IPS-18a (cell line): ENCODE data around the gene HECTD3.
"Not testable (repeated sequence)": the region's sequence is repeated elsewhere in the genome, so short reads cannot be mapped to it uniquely, and the experiment has no call there.

Source experiments
- H3K27ac ChIP-seq: one replicate; pipeline ENCODE4 v1.5.1; 2013; ENCODE audit warnings: low read length
- H3K27me3 ChIP-seq: one replicate; pipeline ENCODE4 v1.6.1; 2013; ENCODE audit warnings: mild to moderate bottlenecking, low read length; ENCODE audit not compliant: control insufficient read depth, insufficient read depth
- H3K36me3 ChIP-seq: one replicate; pipeline ENCODE4 v1.6.1; 2013; ENCODE audit warnings: low read depth, low read length; ENCODE audit not compliant: control insufficient read depth
- H3K4me1 ChIP-seq: one replicate; pipeline ENCODE4 v1.6.1; 2013; ENCODE audit warnings: low read depth, low read length; ENCODE audit not compliant: control insufficient read depth
- H3K4me3 ChIP-seq: one replicate; pipeline ENCODE4 v1.5.1; 2013; ENCODE audit warnings: low read length
- H3K9ac ChIP-seq: one replicate; pipeline ENCODE4 v1.6.1; 2013; ENCODE audit warnings: mild to moderate bottlenecking, low read length, moderate library complexity
- H3K9me3 ChIP-seq: one replicate; pipeline ENCODE4 v1.6.1; 2013; ENCODE audit warnings: low read depth, low read length; ENCODE audit not compliant: control insufficient read depth

The HECTD3 gene

GRCh38 chr1:45002650-45003645 lies 8.2 kb downstream of the HECTD3 start:
- Histone ChIP-seq H3K27me3 (no peaks in the 10 kb centered on the region), H3K27ac (no peak overlapping the region), H3K9me3 (no peaks in the 10 kb centered on the region), H3K36me3 (peaks cover 38% of the 10 kb centered on the region), H3K4me3 (no peak overlapping the region), H3K9ac (no peak overlapping the region), H3K4me1 (no peaks in the 10 kb centered on the region)

- not testable (repeated sequence) for H3K4me3 ChIP-seq, H3K4me1 ChIP-seq, H3K27ac ChIP-seq, H3K9me3 ChIP-seq, H3K9ac ChIP-seq, H3K27me3 ChIP-seq
- peaks cover 30% of the 10 kb centered on the region for H3K36me3 ChIP-seq
Observed at GRCh38 chr1:45001576-45001975, 9.5 kb downstream of the HECTD3 start.

GRCh38 chr1:45001011-45001481 lies 10.1 kb downstream of the HECTD3 start:
- Histone ChIP-seq H3K4me1 (no peaks in the 10 kb centered on the region), H3K27ac (no peak overlapping the region), H3K27me3 (no peaks in the 10 kb centered on the region), H3K4me3 (no peak overlapping the region), H3K9ac (no peak overlapping the region), H3K9me3 (no peaks in the 10 kb centered on the region), H3K36me3 (peaks cover 30% of the 10 kb centered on the region)

GRCh38 chr1:44999232-44999631 lies 11.9 kb downstream of the HECTD3 start:
- peaks cover 15% of the 10 kb centered on the region for H3K36me3 ChIP-seq
- H3K4me1 ChIP-seq, result no peaks in the 10 kb centered on the region
- H3K9ac ChIP-seq, result no peak overlapping the region
- H3K27me3 ChIP-seq, result no peaks in the 10 kb centered on the region
- no peak overlapping the region for H3K4me3 ChIP-seq
- H3K9me3 ChIP-seq, result no peaks in the 10 kb centered on the region
- H3K27ac ChIP-seq, result no peak overlapping the region

GRCh38 chr1:44995467-44996238 lies 15.5 kb downstream of the HECTD3 start:
- Histone ChIP-seq H3K9ac (no peak overlapping the region), H3K27me3 (no peaks in the 10 kb centered on the region), H3K4me1 (no peaks in the 10 kb centered on the region), H3K27ac (no peak overlapping the region), H3K4me3 (no peak overlapping the region), H3K9me3 (no peaks in the 10 kb centered on the region), H3K36me3 (no peaks in the 10 kb centered on the region)

GRCh38 chr1:44994309-44994898 lies 16.7 kb downstream of the HECTD3 start:
- no peaks in the 10 kb centered on the region for H3K27me3 ChIP-seq
- H3K9ac ChIP-seq, result no peak overlapping the region
- no peaks in the 10 kb centered on the region for H3K9me3 ChIP-seq
- no peaks in the 10 kb centered on the region for H3K4me1 ChIP-seq
- no peaks in the 10 kb centered on the region for H3K36me3 ChIP-seq
- no peak overlapping the region for H3K4me3 ChIP-seq
- no peak overlapping the region for H3K27ac ChIP-seq

GRCh38 chr1:44988531-44989156 lies 22.5 kb downstream of the HECTD3 start:
- no peak overlapping the region for H3K9ac ChIP-seq

GRCh38 chr1:44985747-44986359 lies 25.3 kb downstream of the HECTD3 start:
- Histone ChIP-seq H3K4me1 (peaks cover 8% of the 10 kb centered on the region), H3K27ac (no peak overlapping the region), H3K36me3 (peaks cover 4% of the 10 kb centered on the region), H3K27me3 (no peaks in the 10 kb centered on the region), H3K4me3 (peak overlapping the region; percentile 98), H3K9ac (peak overlapping the region; percentile 67), H3K9me3 (no peaks in the 10 kb centered on the region)

More at GRCh38 chr1:44988531-44989156, 22.5 kb downstream of the HECTD3 start:
- Histone ChIP-seq H3K27ac (no peak overlapping the region), H3K4me3 (no peak overlapping the region), H3K27me3 (no peaks in the 10 kb centered on the region), H3K36me3 (no peaks in the 10 kb centered on the region), H3K9me3 (no peaks in the 10 kb centered on the region), H3K4me1 (peaks cover 8% of the 10 kb centered on the region)

- H3K9me3 ChIP-seq, H3K4me3 ChIP-seq, H3K27ac ChIP-seq, H3K27me3 ChIP-seq, H3K9ac ChIP-seq, H3K4me1 ChIP-seq: not testable (repeated sequence)
- H3K36me3 ChIP-seq, result peaks cover 44% of the 10 kb centered on the region
Observed at GRCh38 chr1:44977372-44977771, 33.8 kb downstream of the HECTD3 start.

GRCh38 chr1:44976252-44976651 lies 34.9 kb downstream of the HECTD3 start:
- Histone ChIP-seq H3K4me3 (no peak overlapping the region), H3K36me3 (peaks cover 44% of the 10 kb centered on the region), H3K9ac (no peak overlapping the region), H3K27ac (no peak overlapping the region), H3K9me3 (no peaks in the 10 kb centered on the region), H3K27me3 (no peaks in the 10 kb centered on the region), H3K4me1 (no peaks in the 10 kb centered on the region)
